ENCODE data around the gene PACRG. TPM values are rescaled to one million over a fixed set of nuclear protein-coding genes. Genes with fewer than 3 reads are reported as not detected.

Gene PACRG
- polyA plus RNA-seq, 1 donor from 2014 or later = 16.6 TPM

GRCh38 chr6:163345931-163346330 lies 618.2 kb downstream of the PACRG start:
- Histone ChIP-seq H3K4me3 (ENCODE audit: low read length) (no peak overlapping the region), H3K79me2 (replicated peaks; ENCODE audit: insufficient read depth, low read length) (no peaks in the 10 kb centered on the region), H3F3A (ENCODE audit: insufficient read depth, low read length, poor library complexity, severe bottlenecking) (no peaks in the 10 kb centered on the region), H2AFZ (ENCODE audit: low read depth, low read length) (no peak overlapping the region), H4K20me1 (ENCODE audit: insufficient read depth) (no peaks in the 10 kb centered on the region), H3K27ac (ENCODE audit: low read length) (no peak overlapping the region), H3K9ac (ENCODE audit: low read length) (no peak overlapping the region), H3K9me3 (ENCODE audit: low read length) (no peaks in the 10 kb centered on the region), H3K9me2 (ENCODE audit: insufficient read depth, low read length) (no peaks in the 10 kb centered on the region), H3K27me3 (ENCODE audit: insufficient read depth, low read depth, low read length) (no peaks in the 10 kb centered on the region), H3K36me3 (ENCODE audit: insufficient read depth, low read length) (no peaks in the 10 kb centered on the region), H3K4me2 (ENCODE audit: low read length) (no peak overlapping the region)
- TF ChIP-seq SMC3 (conservative IDR thresholded peaks at IDR 0.05; ENCODE audit: poor library complexity) = no peak
- TF ChIP-seq REST (IDR thresholded peaks at IDR 0.05; ENCODE audit: borderline replicate concordance) = no peak
- no peak for TF ChIP-seq POLR2AphosphoS5 (IDR thresholded peaks at IDR 0.05)
- TF ChIP-seq RAD21 (conservative IDR thresholded peaks at IDR 0.05) = no peak
- no peak for TF ChIP-seq CTCF (IDR thresholded peaks at IDR 0.05; ENCODE audit: poor library complexity, severe bottlenecking)
- no peak for TF ChIP-seq EP300 (conservative IDR thresholded peaks at IDR 0.05; ENCODE audit: poor library complexity, severe bottlenecking)
- TF ChIP-seq TAF1 (IDR thresholded peaks at IDR 0.05; ENCODE audit: low read depth) = no peak
- no peak for TF ChIP-seq EZH2 (IDR thresholded peaks at IDR 0.05; ENCODE audit: borderline replicate concordance, insufficient read depth, low read length, poor library complexity, severe bottlenecking)
- TF ChIP-seq MXI1 (conservative IDR thresholded peaks at IDR 0.05; ENCODE audit: poor library complexity, severe bottlenecking) = no peak

- Histone ChIP-seq H2AFZ (ENCODE audit: low read depth, low read length) (no peak overlapping the region), H3K9me3 (ENCODE audit: low read length) (no peaks in the 10 kb centered on the region), H3F3A (ENCODE audit: insufficient read depth, low read length, poor library complexity, severe bottlenecking) (no peaks in the 10 kb centered on the region), H3K4me2 (ENCODE audit: low read length) (no peak overlapping the region), H3K9me2 (ENCODE audit: insufficient read depth, low read length) (no peaks in the 10 kb centered on the region), H3K9ac (ENCODE audit: low read length) (no peak overlapping the region), H3K79me2 (replicated peaks; ENCODE audit: insufficient read depth, low read length) (no peaks in the 10 kb centered on the region), H3K27ac (ENCODE audit: low read length) (no peak overlapping the region), H3K4me3 (ENCODE audit: low read length) (no peak overlapping the region), H4K20me1 (ENCODE audit: insufficient read depth) (no peaks in the 10 kb centered on the region), H3K27me3 (ENCODE audit: insufficient read depth, low read depth, low read length) (no peaks in the 10 kb centered on the region), H3K36me3 (ENCODE audit: insufficient read depth, low read length) (no peaks in the 10 kb centered on the region)
- no peak for TF ChIP-seq SMC3 (conservative IDR thresholded peaks at IDR 0.05; ENCODE audit: poor library complexity)
- no peak for TF ChIP-seq RAD21 (conservative IDR thresholded peaks at IDR 0.05)
- no peak for TF ChIP-seq EZH2 (IDR thresholded peaks at IDR 0.05; ENCODE audit: borderline replicate concordance, insufficient read depth, low read length, poor library complexity, severe bottlenecking)
- TF ChIP-seq EP300 (conservative IDR thresholded peaks at IDR 0.05; ENCODE audit: poor library complexity, severe bottlenecking) = no peak
- TF ChIP-seq POLR2AphosphoS5 (IDR thresholded peaks at IDR 0.05) = no peak
- TF ChIP-seq TAF1 (IDR thresholded peaks at IDR 0.05; ENCODE audit: low read depth) = no peak
- no peak for TF ChIP-seq MXI1 (conservative IDR thresholded peaks at IDR 0.05; ENCODE audit: poor library complexity, severe bottlenecking)
- TF ChIP-seq CTCF (IDR thresholded peaks at IDR 0.05; ENCODE audit: poor library complexity, severe bottlenecking) = no peak
- no peak for TF ChIP-seq REST (IDR thresholded peaks at IDR 0.05; ENCODE audit: borderline replicate concordance)
Observed at GRCh38 chr6:163346497-163346961, 618.8 kb downstream of the PACRG start.

All from neural cell (in vitro differentiated cells).